Sigmoid colon (tissue), 4 donors: ENCODE results near the gene NOS1AP.

Experiments
- CTCF ChIP-seq, 4 experiments: fragments of 450-650 bp in 3 of 4; fragments of 200-600 bp in 1 of 4; IDR thresholded peaks; one replicate each; pipeline ENCODE4 v1.5.1; 2016 to 2019; ENCODE audit warnings: antibody characterized with exemption in 4 of 4, mild to moderate bottlenecking in 3 of 4, moderate library complexity in 2 of 4
- EP300 ChIP-seq, 4 donors: sonication (generic); formaldehyde crosslinking; IDR thresholded peaks; one replicate each; pipeline ENCODE4 v1.6.1; 2017; ENCODE audit warnings: antibody characterized with exemption in 4 of 4

- TF ChIP-seq CTCF (IDR thresholded peaks at IDR 0.05) (no peak), EP300 (IDR thresholded peaks at IDR 0.05) (no peak)
These were observed 147.1 kb downstream of the NOS1AP start for GRCh38 chr1:162216604-162217003.
